ENCODE results near the gene ZDHHC7.

GRCh38 chr16:84930298-84931106 is 80.8 kb downstream of the ZDHHC7 start:
- no peak for TF ChIP-seq CTCF (conservative IDR thresholded peaks at IDR 0.05 in 1 of 2, IDR thresholded peaks at IDR 0.05 in 1 of 2; ENCODE audit: low read depth in 1 of 2, low read length in 2 of 2)
- TF ChIP-seq EZH2 (IDR thresholded peaks at IDR 0.05; ENCODE audit: low read length, missing control alignments): no peak
